Measurements from ENCODE around the gene HBEGF. TPM values are rescaled to one million over a fixed set of nuclear protein-coding genes. Genes with fewer than 3 reads are reported as not detected.

HBEGF gene
- total RNA-seq, 1 experiment from 2014 or later: 12.3 TPM

GRCh38 chr5:140342287-140342686 is 4.1 kb downstream of the HBEGF start (continued):
- no peak for TF ChIP-seq EGR1 (IDR thresholded peaks at IDR 0.05; ENCODE audit: low read depth)
- TF ChIP-seq SIN3A (IDR thresholded peaks at IDR 0.05; ENCODE audit: low read depth): no peak

GRCh38 chr5:140341591-140341990 is 4.8 kb downstream of the HBEGF start:
- no peaks in the 10 kb centered on the region for H3K9me3 ChIP-seq (ENCODE audit: control insufficient read depth in 1 of 2, insufficient read depth in 1 of 2, low read depth in 1 of 2, low read length in 2 of 2)
- ATAC-seq (no peak), DNase-seq (ENCODE audit: low read depth, low spot score) (no peak)
- ChIA-PET RAD21 (ENCODE audit: low non-redundant PET in 1 of 2, low total read pairs in 2 of 2, uncharacterized antibody in 2 of 2, unreplicated experiment in 2 of 2) (no interaction called here), POLR2A (no interaction called here), CTCF (no interaction called here)
- H3K9ac ChIP-seq (ENCODE audit: low read length): no peak overlapping the region
- H3K79me2 ChIP-seq (ENCODE audit: insufficient read depth, low read length): no peaks in the 10 kb centered on the region
- no peaks in the 10 kb centered on the region for H3K9me2 ChIP-seq (ENCODE audit: insufficient read depth)
- intact Hi-C loops (cut with micrococcal nuclease): no loop called here
- H4K20me1 ChIP-seq (ENCODE audit: insufficient read depth): no peaks in the 10 kb centered on the region
- no peak overlapping the region for H3K27ac ChIP-seq (ENCODE audit: low read depth, low read length)
- peaks cover 15 to 20% of the 10 kb centered on the region in 2 experiments for H3K4me1 ChIP-seq (ENCODE audit: control insufficient read depth in 1 of 2, insufficient read depth in 2 of 2, low read length in 2 of 2)
- no TSS peak for BruUV-seq (replicated peaks)
- no peak overlapping the region for H3K4me2 ChIP-seq (ENCODE audit: low read length)
- H3K36me3 ChIP-seq (ENCODE audit: control insufficient read depth in 1 of 2, insufficient read depth in 2 of 2, low read length in 2 of 2): peaks cover 0 to 8% of the 10 kb centered on the region in 2 experiments; a peak in 1 of 4 replicates
- no peak overlapping the region for H2AFZ ChIP-seq (ENCODE audit: low read depth, low read length, poor library complexity, severe bottlenecking)
- no peaks in the 10 kb centered on the region for H3K27me3 ChIP-seq (ENCODE audit: insufficient read depth, low read length)
- no peak for TF ChIP-seq CTCF (IDR thresholded peaks at IDR 0.05 in 2 of 3, conservative IDR thresholded peaks at IDR 0.05 in 1 of 3; ENCODE audit: borderline replicate concordance in 1 of 3, insufficient read depth in 1 of 3, low read depth in 2 of 3, low read length in 2 of 3)
- no peak for TF ChIP-seq ZBTB33 (IDR thresholded peaks at IDR 0.05; ENCODE audit: extremely low read depth, insufficient replicate concordance, low read length)
- TF ChIP-seq REST (IDR thresholded peaks at IDR 0.05; ENCODE audit: low read depth): no peak
- TF ChIP-seq FOSL1 (IDR thresholded peaks at IDR 0.05; ENCODE audit: low read depth): no peak
- no peak for TF ChIP-seq SP1 (IDR thresholded peaks at IDR 0.05; ENCODE audit: low read depth)
- TF ChIP-seq SRF (IDR thresholded peaks at IDR 0.05; ENCODE audit: low read depth): no peak
- TF ChIP-seq POLR2A (IDR thresholded peaks at IDR 0.05; ENCODE audit: borderline replicate concordance, extremely low read depth, insufficient read depth, insufficient read length): no peak
- no peak for TF ChIP-seq EGR1 (IDR thresholded peaks at IDR 0.05; ENCODE audit: low read depth)
- TF ChIP-seq ELF1 (IDR thresholded peaks at IDR 0.05; ENCODE audit: borderline replicate concordance, low read depth): no peak
- TF ChIP-seq SIN3A (IDR thresholded peaks at IDR 0.05; ENCODE audit: low read depth): no peak
- no peak for TF ChIP-seq JUND (IDR thresholded peaks at IDR 0.05)
- no peak for TF ChIP-seq ATF3 (IDR thresholded peaks at IDR 0.05)
- TF ChIP-seq CBX3 (IDR thresholded peaks at IDR 0.05; ENCODE audit: low read depth): no peak
- no peak for TF ChIP-seq RAD21 (IDR thresholded peaks at IDR 0.05; ENCODE audit: low read depth)
- no peak for TF ChIP-seq EZH2 (IDR thresholded peaks at IDR 0.05)
- TF ChIP-seq EZH2phosphoT487 (IDR thresholded peaks at IDR 0.05; ENCODE audit: borderline replicate concordance): no peak
- TF ChIP-seq CEBPB (IDR thresholded peaks at IDR 0.05; ENCODE audit: low read depth): no peak
- H3K4me3 ChIP-seq (replicated peaks in 1 of 2; ENCODE audit: low read depth in 1 of 2, low read length in 2 of 2): no peak overlapping the region
